GM19463 (cell line): ENCODE measurements around the gene JMJD1C.
"Not testable (repeated sequence)": the region's sequence is repeated elsewhere in the genome, so short reads cannot be mapped to it uniquely, and the experiment has no call there.

Source experiments
- ATAC-seq: cut with Tn5 transposase; IDR thresholded peaks from one replicate; pipeline ENCODE4 v1.9.1; 2021; ENCODE audit warnings: mild to moderate bottlenecking, moderate library complexity; ENCODE audit not compliant: unreplicated experiment

JMJD1C gene

DNA sequence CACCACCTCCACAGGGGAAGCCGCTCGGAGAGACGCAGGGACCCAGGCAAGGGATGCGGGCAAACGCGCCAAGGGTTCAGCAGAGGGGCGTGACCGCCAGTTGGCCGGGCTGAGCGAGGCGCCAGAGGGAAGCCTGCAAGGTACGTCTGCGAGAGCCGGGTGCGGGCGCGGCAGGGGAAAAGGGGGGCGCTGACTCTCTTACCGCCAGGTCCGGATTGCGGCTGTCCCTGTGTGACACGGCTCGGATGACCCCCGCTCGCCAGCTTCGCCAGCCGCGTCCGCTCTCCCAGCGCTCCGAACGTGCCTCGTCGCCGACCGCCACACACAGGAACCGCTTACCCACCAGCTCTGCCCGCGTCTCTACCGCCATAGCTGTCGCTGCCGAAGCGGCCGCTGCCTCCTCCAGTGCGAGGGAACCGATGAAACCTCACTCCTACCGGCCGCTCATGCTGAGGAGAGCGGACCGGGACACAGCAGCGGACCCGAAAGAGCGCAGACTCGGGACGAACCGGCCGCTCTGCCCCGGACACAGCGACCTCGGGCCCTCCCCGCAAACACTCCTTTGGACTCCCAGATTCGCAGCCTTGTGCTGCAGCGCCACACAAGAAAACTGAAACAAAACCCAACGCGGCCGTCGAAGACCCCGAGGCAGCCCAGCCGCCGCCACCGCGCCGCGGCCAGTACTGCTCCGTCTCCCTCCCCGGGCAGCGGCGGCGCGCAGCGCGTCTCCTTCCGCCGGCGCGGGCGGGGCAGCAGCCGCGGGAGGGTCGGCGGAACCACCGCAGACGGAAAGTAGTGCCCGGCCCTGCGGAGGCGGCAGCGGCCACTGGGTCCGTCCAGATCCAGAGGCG, at the start of gene JMJD1C:
TSS of gene JMJD1C (minus strand) at position 685 of the 851 bp plus-strand sequence. CDS start at position 370, 315 bp downstream.
- ATAC-seq: peak; percentile 65

GRCh38 chr10:63515002-63515763, 49.4 kb upstream of the JMJD1C start:
- ATAC-seq: no peak

DNA sequence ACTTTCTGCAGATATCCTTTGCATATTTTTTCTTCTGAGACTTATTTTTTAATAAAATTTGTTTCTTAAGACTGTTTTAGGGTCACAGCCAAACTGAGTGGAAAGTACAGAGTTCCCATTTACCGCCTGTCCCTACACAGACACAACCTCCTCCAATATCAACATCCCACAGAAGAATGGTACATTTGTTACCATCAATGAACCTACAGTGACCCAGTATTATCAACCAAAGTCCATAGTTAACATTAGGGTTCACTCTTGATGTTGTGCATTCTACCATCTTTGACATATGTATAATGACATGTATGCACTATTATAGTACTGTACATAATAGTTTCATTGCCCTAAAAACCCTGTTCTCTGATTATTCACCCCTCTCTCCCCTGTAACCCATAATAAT, 40.8 kb upstream of the JMJD1C start:
- ATAC-seq: no peak

- no peak for ATAC-seq
These were observed 39.8 kb upstream of the JMJD1C start for GRCh38 chr10:63505562-63505961.

GRCh38 chr10:63504145-63504881, 38.5 kb upstream of the JMJD1C start:
- no peak for ATAC-seq

DNA sequence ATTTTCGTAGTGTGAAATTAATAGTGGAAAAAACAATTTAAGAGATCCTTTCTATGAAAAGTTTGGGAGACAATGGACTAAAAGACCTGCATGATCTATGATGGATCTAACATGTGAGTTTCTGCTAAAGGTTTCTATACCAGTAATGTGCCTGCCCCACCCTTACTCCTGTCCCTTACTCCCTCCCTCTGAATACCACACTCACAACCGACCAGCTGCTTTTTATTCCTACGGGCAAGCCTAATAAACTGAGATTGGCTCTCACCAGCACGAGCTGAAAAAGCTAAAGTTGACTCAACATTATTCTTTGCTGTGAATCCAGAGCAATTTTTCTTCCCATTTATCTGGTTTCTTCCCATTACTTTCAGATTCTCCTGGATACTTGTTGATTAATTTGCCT, 37.6 kb upstream of the JMJD1C start:
- no peak for ATAC-seq

DNA sequence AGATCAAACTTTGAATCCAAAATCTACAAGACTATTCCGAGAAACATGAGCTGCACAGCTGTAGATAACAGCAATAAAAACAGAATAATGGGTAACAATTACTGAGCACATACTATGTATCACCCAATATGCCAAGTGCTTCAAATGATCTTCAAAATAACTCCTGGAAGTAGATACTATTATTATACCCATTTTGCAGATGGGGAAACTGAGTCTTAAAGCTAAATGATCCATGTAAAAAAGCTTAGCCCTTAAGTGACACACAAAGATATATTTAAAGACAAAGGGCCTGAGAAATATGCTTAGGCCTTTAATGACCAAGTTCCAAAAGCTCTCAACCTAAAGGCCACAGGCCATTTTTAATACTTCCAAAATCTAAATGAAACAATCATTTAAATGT, 37.1 kb upstream of the JMJD1C start:
- no peak for ATAC-seq

- no peak for ATAC-seq
These were observed 36.2 kb upstream of the JMJD1C start for GRCh38 chr10:63501954-63502353.

DNA sequence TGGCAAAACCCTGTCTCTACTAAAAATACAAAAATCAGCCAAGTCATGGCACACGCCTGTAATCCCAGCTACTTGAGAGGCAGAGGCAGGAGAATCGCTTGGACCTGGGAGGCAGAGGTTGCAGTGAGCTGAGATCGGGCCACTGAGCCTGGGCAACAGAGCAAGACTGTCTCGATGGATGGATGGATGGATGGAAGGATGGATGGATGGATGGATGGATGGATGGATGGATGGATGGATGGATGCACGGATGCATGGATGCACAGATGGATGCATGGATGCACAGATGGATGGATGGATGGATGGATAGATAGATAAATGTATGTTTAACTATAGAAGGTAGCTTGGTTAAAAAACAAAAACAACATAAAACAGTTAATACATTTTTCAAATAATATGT, 34.8 kb upstream of the JMJD1C start:
- ATAC-seq: not testable (repeated sequence)

DNA sequence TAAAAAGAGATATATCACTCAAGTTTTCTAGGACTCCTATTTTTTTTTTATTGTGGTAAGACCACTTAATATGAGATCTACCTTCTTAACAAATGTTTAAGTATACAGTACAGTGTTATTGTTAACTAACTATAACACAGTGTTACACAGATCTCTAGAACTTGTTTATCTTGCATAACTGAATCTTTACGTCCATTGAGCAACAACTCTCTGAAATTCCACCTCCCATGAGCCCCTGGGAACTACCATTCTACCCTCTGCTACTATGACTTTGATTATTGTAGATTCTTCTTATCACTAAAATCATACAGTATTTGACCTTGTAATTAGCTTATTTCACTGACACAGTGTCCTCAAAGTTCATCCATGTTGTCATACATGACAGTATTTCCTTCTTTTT, 32.9 kb upstream of the JMJD1C start:
- ATAC-seq: no peak

- no peak for ATAC-seq
These were observed 31.5 kb upstream of the JMJD1C start for GRCh38 chr10:63497321-63497720.

- no peak for ATAC-seq
These were observed 30.8 kb upstream of the JMJD1C start for GRCh38 chr10:63496561-63496960.

DNA sequence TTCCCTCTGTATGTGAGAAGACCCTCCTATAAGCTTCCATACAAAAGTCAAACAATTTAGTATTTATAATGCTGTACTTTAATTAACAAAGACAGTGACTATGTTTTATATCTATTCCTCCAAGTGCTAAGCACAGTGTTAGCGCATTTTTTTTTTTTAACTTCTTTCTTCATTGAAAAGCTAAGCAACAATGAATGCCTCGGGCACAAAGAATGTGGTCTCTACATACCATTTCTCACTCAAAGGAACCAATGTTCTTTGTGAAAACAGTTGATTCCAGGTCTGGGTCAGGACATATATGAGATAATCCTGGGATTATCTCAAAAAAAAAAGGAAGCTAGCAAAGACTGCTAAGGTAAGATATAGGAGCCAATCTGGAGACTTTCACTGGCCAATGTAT, 29.2 kb upstream of the JMJD1C start:
- ATAC-seq: no peak

- ATAC-seq: no peak
These were observed 27.2 kb upstream of the JMJD1C start for GRCh38 chr10:63493004-63493403.

- ATAC-seq: not testable (repeated sequence)
These were observed 26.5 kb upstream of the JMJD1C start for GRCh38 chr10:63492317-63492690.

DNA sequence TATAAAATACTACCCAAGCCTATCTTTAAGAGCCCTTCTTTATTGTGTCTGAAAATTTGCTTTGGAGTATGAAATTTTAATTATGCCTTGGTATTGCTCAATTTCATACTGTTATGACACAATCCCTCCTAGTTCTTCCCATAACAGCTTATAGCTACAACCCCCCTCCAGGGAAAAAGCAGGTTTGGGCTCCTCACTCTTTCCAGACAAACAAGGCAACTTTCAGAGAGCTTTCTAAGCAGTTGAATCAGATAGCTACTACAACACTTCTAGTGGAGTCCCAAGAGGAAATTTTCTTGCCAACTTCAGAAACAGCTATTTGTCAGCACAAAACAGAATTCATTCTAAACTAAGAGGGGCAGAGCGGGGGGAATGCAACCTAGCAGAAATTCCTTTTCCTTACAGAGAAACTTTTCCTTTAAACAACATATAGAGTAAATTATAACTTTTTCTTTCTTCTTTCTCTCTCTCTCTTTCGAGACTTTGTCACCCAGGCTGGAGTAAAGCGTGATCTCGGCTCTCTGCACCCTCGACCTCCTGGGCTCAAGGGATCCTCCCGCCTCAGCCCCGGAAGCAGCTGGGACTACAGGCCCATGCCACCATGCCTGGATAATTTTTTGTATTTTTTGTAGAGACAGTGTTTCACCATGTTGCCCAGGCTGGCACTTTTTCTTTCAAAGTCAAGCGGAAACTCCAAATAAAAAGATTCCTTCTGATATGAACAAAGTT, 26.0 kb upstream of the JMJD1C start:
- ATAC-seq: no peak

DNA sequence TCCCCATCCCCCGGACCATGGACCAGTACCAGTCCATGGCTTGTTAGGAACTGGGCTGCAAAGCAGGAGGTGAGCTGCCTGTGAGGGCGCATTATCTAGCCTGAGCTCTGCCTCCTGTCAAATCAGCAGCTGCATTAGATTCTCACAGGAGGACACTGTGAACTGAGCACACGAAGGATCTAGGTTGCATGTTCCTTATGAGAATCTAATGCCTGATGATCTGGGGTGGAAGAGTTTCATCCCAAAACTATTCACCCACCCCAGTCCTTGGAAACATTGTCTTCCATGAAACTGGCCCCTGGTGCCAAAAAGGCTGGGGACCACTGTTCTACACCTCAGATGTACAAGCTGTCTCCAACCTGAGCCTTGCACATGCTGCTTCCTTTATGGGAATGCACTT, 24.1 kb upstream of the JMJD1C start:
- ATAC-seq: no peak

DNA sequence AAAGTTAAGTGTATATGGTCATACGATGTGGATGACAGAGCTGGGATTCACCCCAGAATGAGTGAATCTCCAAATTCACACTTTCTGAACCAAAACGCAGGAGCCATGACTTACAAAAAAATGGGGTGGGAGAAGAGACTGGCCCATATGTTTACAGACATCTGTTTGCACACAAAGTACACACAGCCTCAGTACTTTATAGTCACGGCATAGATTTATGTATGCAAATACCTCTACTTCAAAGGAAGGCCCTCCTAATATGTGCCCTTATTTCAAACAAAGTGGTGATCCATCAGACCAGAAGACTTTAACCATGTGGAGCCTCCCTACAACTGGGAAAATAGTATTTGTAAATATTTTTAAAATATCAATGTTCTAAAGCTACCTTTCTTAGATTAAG, 22.2 kb upstream of the JMJD1C start:
- ATAC-seq: no peak

DNA sequence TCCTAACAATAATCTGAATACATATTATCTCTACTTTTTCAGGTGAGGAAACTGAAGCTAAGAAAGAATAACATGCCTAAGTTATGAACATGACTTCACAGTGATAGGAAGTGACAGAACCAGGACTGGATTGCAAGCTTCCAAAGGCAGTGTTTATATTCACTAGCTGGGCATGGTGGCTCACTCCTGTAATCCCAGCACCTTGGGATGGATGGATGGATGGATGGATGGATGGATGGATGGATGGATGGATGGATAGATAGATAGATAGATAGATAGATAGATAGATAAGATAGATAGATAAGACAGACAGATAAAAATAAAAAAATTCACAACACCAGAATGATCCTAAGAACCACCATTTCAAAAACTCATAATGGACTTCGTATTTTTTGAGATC, 18.2 kb upstream of the JMJD1C start:
- no peak for ATAC-seq

DNA sequence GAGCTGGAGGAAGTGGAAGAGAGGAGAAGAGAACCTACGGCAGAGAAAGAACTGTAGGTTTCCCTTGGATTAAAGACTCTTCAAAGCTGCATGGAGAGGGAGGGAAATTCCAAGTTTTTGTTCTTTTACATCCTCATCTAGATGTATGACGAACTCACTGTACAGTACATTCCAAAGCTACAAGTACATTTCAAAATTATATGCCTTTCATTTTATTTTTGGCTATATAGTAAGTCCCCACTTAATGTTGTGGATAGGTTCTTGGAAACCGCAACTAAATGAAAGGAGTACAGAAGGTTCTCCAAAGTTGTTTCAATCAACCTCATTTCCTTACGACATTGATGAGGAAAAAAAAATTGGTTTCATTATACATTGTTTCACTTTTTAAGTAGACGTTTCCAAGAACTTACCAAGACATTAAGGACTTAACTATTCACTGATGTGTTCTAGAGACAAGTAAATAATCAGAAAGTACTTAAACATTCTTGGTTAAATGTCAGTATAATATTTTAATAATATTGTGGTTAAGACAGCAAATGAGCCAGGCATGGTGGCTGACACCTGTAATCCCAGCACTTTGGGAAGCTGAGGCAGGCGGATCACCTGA, 16.1 kb upstream of the JMJD1C start:
- ATAC-seq: no peak
